GM18868 (cell line): ENCODE data around the gene XKR7.

Source experiments
- ATAC-seq: cut with Tn5 transposase; IDR thresholded peaks from one replicate; pipeline ENCODE4 v1.9.1; 2021; ENCODE audit warnings: mild to moderate bottlenecking, moderate library complexity; ENCODE audit not compliant: unreplicated experiment

The XKR7 gene

DNA sequence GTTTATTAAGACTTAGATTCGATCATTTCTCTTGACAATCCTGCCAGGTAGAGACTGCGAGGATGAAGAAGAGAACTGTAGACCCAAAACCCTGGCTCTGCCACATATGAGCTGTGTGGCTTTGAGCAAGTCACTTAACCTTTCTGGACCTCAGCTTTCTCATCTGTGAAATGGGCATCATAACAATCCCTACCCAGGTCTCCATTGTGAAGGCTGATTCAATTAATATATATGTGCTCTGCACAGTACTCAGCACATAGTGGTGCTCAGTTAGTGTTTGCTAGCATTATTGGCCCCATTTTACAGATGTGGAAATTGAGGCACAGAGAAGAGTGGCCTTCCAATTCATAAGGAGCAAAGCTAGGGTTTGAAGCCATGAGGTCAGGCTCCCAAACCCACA lies 7.9 kb downstream of the XKR7 start:
- no peak for ATAC-seq

DNA sequence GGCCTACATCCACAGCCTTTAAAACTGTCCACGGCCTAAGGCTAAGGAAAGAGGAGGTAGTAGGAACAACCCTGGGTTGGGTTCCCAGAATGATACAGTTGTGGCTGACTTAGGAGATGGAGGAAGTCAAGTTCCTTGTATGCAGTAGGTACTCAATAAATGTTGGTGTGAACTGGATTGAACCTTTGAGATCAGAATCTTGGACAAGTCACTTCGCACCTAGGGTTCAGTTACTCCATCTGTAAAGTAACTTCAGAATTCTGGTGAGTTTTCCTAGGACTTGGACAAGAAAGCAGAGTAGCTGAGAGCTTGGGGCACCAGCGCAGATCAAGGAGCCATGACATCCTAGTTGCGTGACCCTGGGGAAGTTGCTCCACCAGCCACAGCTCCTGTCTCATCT lies 9.1 kb downstream of the XKR7 start:
- ATAC-seq, result no peak

DNA sequence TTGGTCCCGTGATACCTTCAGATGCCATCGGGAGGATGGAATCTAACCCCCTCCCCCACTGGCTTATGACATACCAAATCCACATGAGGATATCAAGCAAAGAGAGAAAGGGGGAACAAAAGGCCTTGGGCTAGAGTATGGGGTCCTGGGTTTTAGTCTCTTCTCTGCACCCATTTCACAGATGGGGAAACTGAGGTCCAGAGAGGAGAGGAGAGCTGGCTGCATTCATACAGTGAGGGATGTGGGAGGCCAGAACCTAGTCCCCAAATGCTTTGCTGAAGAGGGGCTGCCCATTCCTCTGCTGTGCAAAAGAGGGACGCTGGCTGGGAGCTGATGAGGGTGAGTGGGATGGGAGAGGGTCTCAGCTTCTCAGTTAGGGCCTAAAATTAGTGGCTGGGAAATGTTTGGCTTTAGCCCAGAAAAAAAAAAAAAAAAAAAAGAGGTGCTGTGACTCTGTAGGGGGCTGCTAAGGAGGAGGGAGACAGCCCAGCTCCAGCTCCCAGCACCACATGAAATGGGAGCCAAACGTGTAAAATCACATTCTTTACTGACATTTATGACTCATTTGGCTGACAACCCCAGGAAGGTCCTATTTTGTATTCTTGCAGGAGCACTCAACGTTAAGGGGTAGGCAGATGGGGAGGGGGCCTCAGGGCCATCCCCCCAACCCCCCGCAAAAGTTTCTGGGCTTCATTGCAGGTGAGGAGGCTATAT lies 11.9 kb downstream of the XKR7 start:
- no peak for ATAC-seq

DNA sequence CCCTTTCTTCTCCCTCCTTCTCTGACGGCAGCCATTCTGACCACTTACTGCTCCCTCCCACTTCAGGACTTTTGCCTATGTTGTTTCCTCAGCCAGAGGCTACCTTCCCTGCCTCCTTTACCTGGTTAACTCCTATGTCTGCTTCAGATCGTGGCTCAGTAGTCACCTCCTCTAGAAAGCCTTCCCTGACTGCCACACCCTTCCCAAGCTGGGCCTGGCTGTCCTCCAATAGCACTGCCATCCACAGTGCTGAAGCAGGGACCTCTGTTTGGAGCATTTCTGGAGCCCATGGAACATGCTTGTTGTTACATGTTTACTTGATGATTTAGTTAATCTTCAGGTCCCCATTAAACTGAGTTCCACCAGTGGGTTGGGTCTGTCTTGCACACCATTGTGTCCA lies 13.8 kb downstream of the XKR7 start:
- no peak for ATAC-seq

DNA sequence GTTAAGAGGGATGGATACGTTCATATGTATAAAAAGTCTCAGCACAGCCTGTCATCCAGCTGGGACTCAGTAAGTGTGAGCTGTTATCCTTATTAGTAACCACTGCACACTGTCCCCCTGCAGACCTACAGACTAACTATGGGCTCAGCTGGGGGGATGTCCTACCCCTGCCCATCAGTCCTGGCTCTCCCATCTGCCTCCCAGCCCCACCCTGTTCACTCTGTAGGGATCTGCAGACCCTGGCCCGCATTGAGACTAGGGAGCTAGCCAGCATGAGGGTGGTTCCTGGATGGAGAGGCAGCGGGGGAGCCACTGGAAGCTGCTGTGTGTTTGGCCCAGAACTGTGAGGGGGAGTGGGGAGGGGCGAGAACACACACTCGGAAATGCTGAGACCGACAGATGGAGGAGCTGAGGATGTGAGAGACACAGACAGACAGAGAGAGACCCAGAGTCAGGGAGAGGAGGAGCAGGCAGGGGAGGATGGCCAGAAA lies 17.1 kb downstream of the XKR7 start:
- ATAC-seq, result no peak

DNA sequence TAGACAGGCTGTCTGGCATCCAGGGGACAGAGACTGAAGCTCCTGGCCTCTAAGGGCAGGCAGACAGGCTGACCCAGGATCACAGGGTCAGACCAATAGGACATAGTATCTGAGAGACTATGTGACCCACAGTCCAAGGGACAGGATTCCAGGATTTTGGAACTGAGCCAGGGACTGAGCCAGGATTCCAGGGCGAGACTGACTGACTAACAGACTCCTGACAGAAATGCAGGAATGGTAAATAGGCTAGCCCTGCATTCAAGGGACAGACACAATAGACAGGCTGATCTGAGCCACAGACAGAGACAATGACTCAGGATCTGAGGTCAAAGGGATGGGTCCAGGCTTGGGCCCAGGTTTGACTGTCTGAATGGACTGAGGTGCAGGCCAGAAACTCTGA lies 19.8 kb downstream of the XKR7 start:
- no peak for ATAC-seq

DNA sequence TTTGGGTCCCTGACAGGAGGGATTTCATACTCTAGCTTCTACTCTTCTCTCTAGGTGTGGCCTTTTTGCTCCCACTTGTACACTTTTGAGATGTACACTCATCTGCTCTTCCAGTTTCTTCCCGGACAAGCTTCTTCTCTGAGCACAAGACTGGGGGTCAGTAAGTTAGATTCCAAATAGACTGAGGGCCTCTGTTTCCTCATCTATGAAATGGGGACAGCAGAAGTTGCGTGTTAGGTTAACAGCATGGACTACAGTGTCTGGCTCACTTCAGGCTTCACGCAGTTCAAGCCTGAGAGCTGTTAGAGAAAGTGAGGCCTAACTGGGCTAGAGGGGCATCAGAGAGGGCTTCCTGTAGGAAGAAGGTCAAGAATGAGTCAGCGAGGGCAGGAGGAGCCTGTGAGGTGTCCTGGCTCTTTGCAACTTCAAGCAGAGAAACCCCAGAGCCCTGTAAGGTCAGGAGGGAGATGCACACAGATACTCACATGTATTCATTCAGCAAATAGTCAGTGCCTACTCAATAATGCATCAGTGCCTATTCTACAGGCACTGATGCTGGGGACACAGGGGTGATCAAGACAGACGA lies 20.6 kb downstream of the XKR7 start:
- ATAC-seq, result no peak

DNA sequence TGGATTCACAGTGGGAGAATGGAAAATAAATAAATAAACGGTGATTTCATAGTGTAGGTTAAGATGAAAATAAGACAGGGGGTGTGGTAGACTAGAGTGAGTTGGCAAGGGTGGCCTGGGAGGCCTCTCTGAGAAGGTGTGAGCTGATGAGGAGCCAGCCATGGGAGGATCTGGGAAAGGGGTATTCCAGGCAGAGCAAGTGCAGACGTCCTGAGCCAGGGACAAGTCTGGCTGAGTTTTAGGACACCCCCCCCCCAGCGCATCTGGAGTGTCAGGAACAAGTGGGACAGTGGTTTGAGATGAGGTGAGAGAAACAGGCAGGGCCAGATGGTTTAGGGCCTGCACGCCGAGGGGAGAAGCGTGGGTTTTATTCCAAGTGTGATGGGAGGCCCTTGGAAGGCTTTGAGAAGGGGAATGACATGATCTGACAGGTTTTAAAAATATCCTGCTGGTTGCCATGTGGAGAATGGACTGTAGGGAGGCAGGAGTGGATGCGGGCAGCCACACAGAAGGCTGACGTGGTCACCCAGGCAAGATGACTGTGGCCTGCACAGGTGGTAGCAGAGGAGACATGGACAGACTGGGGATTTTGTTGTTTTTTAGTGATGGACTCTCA lies 21.2 kb downstream of the XKR7 start:
- ATAC-seq, result no peak

DNA sequence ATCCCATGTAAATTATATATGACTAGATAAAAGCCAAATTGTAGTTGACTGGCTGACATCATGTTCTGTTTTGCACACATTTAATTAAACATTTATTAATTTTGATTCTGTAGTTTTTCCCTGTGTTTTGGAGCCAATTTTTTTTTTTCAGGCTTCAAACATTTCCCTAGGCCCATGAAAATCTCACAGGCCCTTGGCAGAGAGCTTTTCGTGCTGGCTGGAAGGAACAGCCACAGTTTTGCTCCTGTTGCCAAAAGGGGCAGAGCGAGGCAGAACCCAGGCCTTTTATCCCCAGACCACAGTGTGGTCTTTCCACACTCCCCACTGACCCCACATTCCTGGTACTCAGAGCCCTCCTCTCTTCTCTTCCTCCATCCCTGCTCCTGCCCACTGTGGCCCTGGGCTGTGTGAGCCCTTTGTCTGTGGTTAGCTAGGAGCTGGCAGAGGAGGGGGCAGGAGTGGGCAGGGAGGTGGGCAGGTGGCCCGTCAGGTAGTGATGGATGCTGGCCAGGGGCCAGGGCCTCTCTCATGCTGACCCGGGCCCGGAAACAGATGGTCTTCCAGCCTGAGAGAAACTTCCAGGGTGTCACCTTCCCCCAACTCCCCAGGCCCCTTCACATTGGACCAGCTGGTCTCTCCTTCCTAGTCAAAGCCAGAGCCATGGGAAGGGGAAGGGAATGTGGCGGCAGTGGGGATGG lies 22.8 kb downstream of the XKR7 start:
- no peak for ATAC-seq

DNA sequence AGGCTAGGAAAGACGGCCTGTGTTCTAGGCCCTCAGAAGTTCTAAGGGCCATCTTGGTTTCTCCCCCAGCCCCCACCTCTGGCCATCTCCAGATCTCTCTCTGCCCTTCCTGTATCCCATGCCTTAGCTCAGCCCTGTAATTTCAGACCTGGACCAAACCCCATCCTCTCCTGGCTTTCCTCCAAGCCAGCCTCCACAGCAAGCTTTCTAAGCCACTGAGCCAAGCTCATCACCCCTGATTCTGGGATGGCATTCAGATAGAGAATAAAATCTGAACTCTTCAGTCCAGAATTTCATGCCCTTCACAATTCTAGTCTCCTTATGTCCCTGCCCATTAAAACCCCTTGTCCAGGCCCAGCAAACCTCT lies 23.4 kb downstream of the XKR7 start:
- ATAC-seq, result no peak

DNA sequence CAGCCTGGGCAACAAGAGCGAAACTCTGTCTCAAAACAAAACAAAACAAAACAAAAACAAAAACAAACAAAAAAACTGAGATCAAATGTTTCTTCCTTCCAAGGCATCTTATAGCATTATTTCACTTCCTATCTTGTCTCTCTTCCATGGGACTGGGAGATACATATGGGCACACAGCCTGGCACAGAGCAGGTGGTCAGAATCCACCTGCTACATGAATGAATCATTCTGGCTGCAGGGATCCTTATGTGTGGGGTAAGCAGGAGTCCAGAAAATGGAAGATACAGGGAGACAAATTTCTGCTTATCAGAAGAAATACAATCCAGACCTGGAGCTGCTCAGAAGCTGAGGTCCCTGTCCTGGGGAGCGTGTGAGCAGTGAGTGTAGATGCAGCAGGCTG lies 24.1 kb downstream of the XKR7 start:
- no peak for ATAC-seq

DNA sequence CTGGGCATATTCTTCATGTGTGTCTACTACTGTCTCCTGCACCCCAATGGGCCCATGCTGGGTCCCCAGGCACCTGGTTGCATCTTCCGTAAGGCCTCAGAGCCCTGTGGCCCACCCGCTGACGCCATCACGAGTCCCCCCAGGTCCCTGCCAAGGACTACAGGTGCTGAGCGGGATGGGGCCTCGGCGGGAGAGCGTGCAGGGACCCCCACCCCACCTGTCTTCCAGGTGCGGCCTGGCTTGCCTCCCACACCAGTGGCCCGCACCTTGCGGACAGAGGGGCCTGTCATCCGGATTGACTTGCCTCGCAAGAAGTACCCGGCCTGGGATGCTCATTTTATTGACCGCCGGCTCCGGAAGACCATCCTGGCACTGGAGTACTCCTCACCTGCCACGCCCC lies 29.0 kb downstream of the XKR7 start:
- ATAC-seq, result no peak

DNA sequence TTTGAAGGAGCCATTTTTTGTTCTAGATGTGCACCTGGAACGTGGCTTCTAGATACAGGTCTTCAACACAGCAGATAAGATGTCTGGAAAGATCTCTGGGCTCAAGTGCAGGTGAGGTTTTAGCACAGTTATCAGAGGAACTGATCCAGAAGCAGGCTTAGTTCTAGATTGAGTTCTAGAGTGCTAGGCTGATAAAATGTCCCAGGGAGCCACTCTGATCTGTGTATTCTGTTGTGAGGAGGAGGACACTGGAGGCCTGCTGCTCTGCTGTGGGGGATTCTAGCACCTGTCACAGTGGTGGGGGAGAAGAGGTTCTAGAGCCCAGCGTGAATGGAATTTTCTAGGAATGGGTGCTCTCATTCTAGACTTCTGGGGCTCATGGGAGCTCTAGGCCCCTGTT lies 30.3 kb downstream of the XKR7 start:
- no peak for ATAC-seq

DNA sequence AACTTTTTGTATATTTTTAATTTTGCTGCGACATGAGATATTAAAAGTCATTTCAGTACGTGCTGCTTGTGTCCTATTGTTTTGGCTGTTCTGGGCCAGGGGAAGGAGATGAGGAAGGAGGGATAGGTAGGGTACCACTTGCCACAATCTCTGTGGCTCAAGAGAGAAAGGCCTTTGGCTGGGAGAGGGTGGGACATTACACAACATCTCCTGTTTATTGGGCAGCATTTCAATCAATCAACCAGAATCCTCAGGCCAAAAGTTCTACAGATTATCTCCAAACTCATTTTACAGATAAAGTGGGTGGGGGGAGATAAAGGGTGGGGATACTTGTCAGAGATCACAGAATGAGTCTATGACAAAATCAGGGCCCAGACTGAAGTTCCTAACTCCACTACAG lies 35.4 kb downstream of the XKR7 start:
- ATAC-seq, result no peak

DNA sequence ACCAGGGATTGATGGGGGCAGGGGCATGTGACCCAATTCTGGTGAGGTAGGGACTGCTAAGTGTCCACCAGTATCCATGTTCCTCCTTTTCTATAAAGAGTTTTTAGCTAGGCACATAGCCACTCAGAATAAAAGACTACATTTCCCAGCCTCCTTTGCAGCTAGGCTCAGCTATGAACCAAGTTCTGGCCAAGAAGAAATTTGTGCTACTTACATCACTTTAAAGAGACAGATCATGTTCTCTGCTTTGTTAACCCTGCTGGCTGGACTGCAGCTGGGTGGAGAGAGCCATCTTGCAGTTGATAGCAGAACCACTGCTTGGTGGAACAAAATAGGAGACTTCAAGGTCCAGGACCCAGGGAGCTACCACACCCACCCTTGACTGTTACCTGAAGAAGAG lies 37.0 kb downstream of the XKR7 start:
- ATAC-seq, result no peak

DNA sequence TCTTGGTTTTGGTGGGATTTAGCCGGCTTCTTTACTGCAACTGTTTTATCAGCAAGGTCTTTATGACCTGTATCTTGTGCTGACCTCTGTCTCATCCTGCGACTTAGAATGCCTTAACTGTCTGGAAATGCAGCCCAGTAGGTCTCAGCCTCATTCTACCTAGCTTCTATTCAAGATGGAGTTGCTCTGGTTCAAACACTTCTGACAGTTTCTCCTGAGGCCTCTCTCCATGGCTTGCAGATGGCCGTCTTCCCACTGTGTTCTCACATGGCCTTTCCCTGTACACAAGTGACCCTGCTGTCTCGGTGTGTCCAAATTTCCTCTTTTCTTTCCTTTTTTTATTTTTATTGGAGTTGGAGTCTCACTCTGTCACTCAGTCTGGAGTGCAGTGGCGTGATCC lies 38.1 kb downstream of the XKR7 start:
- ATAC-seq, result no peak

DNA sequence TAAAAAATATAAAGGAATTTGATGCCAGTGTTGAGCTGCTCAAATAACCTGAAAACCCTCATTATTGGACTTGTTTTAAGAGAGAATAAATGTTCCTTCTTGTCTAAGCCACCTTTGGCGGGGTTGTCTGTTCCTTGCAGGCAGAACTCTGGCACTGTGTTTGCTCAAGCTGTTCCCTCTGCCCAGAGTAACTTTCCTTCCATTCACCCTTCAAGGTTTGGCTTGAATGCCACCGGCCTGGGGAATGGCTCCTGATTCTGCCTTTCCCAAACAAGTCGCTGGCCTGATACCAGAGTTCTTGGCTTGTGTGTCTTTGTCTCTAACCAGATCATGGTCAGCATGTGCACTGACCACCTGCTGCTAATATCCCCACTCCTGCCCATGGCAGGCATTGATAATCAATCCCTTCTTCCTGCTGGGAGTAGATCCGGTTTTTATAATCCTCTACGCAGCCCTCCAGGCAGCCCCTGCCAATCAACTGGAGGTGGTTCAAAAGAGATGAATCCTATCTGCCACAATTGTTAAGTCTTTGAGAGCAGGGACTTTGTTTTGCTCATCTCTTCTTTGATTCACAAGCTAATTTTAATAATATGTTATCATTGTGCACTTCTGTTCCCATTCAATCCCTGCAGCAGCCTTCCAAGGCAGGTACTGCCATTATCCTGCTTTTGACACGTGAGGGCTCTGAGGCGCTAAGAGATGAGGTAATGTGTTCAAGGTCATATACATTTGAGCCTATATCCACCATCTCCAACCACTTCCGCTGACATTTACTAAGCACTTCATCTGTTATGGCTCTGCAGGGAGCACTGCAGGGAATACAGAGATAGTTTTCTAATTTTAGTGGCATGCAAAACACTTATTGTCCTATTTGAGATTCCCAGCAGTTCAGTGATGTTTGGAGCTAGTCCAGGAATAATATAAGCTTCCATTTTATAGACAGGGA lies 39.2 kb downstream of the XKR7 start:
- no peak for ATAC-seq

DNA sequence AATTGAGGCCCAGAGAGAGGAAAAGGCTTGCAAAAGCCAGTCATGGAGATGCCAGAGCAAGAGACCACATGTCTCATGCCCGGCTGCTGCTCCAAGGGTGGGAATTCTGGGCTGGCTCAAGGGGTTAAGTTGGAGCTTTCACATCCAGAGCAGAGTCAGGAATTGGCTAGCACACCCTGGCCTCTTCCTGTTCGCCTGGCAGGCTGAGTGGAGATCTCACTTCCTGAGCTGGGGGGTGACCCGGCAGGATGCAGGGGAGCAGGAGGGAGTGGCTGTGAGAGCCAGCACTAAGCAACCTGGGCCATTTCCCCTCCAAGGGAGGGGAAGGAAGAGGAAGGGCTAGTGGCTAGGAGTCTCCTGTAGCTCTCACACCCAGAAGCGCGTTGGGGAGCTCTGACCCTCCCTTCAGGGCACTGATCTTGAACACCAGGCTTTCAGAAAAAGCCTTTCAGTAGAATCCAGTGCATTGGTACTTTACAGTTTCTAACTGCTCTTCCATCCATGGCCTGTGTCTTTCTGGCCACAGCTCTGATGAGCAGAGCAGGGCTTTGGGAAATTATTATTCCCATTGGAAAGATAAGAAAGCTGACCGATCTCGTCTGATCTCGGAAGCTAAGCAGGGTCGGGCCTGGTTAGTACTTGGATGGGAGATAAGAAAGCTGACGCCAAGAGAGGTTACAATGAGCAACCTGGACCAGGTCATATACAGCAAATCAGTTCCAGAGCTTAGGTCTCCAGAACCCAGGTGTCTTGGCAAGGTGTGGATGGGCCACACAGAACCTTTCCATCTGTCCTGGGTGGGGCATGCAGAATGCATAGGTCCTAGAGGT lies 40.1 kb downstream of the XKR7 start:
- ATAC-seq, result no peak

DNA sequence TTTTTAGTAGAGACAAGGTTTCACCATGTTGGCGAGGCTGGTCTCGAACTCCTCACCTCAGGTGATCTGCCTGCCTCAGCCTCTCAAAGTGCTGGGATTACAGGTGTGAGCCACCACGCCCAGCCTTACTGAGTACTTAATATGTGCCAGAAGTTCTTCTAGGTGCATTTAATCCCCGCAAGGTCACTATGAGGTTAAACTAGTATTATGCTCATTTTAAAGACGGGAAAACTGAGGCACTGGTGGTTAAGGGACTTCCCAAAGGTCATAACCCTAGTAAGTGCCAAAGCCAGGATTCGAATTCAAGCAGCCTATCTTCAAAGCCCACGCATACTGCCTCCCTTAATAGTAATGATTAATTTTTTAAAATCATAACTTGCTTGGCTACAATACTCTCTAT lies 41.6 kb downstream of the XKR7 start:
- ATAC-seq, result no peak

DNA sequence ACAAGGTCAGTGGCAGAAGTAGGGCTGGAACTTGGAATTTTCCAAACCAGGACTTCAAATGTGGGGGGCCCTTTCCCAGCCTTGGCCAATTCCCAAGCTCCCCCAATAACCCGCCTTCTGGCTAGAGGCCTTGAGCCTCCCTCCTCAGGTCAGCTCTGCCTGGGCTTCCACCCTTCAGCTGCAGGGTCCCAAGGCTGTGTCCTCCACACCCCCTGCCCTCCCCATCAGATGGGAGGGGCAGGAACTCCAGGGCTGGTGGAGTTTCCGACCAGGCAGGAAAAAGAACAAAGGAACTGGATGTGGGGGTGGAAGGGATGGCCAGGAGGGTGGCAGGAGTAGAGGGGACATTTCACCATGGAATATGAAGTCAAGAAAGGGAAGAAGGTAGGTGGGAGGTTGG lies 42.1 kb downstream of the XKR7 start, which contains the start of gene CCM2L:
CCM2L (plus strand) TSS at position 338 of the 400 bp plus-strand sequence; CDS start at position 355, 17 bp downstream.
- no peak for ATAC-seq
